ENCODE measurements around the gene ADRA2A. TPM values are rescaled to one million over a fixed set of nuclear protein-coding genes. Genes with fewer than 3 reads are reported as not detected.
A peak's percentile ranks its signal among the peaks of the same experiment; 100 is the strongest.

Gene ADRA2A
- not detected for polyA plus RNA-seq

DNA sequence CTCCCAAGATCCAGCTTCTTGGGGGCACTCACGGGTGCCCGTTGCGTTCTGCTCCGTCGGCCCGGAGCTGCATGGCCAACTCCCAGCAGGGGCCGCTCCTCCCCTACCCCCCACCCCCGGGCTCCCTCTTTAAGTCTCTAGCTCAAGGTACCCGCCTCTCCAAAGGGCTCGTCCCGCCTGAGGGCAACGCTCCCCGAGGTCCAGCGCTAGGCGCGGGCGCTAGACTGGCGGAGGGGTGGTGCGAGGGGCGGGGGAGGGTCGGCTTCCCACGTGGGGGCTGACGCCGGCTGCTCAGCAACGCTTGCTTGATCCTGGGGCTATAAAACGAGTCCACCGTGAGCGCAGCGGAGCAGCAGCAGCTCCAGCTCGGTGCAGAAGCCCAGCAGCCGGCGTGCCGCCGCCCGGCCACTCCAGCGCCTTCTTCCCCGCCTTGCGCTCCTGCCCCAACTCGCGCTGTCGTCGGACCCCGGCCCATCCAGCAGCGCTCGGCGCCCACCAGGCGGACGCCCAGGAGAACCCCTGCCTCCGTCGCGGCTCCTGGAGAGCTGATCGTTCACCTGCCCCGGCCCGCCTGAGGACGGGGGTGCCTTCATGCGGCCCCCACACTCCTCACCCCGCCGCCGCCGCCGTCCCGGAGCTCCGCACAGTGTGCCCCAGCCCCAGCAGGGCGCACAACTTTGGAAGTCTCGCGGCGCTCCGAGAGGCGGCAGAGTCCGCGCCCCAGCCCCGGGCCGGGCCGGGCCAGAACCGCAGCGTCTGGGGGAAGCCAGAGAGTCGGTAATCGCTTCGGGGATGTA, at the start of gene ADRA2A:
Gene ADRA2A (plus strand): TSS at position 348 of the 797 bp plus-strand sequence. CDS start 968 bp downstream, outside the sequence.
- H3K4me1 Mint-ChIP-seq: peaks cover 0 to 4% (median 3%) of the 10 kb centered on the region in 3 donors
- no peak within 1 kb of the TSS for H3K27ac Mint-ChIP-seq
- H3K36me3 Mint-ChIP-seq: peaks cover 2% of the 10 kb centered on the region
- peak within 1 kb of the TSS; percentile 67 to 89 (median 77) for H3K4me3 Mint-ChIP-seq
- peaks cover 49% of the 10 kb centered on the region for H3K27me3 Mint-ChIP-seq
- peaks cover 0 to 1% (median 1%) of the 10 kb centered on the region in 3 donors for H3K9me3 Mint-ChIP-seq

DNA sequence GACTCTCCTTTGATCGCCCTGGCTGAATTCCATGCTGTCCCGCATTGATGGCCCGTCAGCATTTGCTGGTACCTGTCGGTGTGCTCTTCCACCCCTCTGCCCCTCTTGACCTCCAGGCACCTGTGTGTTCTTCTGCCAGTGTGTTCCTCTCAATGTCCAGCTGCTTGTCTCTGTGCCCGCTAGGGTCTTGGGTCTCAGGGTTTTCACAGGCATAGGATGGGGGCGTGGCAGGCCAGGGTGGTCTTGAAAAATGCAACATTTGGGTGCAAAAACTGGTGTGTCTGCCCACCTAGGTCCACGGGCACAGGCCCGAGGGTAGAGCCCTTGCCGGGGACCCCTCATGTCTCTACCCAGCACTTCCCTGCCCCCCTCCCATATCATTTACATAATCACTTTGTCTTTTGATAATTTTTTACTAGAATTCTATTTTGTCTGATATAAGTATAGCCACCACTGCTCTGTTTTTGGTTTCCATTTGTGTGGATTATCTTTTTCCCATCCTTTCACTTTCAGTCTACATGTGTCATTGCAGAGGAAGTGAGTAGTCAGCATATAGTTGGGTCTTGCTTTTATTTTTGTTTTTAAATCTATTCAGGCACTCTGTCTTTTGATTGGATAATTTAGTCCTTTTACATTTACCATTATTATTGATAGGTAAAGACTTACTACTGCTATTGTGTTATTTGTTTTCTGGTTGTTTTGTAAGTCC, 46.6 kb upstream of the ADRA2A start:
- H3K4me1 Mint-ChIP-seq: peaks cover 3 to 6% (median 4%) of the 10 kb centered on the region in 3 donors
- no peak overlapping the region for H3K27ac Mint-ChIP-seq
- H3K4me3 Mint-ChIP-seq: no peak overlapping the region
- H3K36me3 Mint-ChIP-seq: peaks cover 19% of the 10 kb centered on the region
- H3K27me3 Mint-ChIP-seq: no peaks in the 10 kb centered on the region
- peaks cover 8 to 54% (median 13%) of the 10 kb centered on the region in 3 donors for H3K9me3 Mint-ChIP-seq

DNA sequence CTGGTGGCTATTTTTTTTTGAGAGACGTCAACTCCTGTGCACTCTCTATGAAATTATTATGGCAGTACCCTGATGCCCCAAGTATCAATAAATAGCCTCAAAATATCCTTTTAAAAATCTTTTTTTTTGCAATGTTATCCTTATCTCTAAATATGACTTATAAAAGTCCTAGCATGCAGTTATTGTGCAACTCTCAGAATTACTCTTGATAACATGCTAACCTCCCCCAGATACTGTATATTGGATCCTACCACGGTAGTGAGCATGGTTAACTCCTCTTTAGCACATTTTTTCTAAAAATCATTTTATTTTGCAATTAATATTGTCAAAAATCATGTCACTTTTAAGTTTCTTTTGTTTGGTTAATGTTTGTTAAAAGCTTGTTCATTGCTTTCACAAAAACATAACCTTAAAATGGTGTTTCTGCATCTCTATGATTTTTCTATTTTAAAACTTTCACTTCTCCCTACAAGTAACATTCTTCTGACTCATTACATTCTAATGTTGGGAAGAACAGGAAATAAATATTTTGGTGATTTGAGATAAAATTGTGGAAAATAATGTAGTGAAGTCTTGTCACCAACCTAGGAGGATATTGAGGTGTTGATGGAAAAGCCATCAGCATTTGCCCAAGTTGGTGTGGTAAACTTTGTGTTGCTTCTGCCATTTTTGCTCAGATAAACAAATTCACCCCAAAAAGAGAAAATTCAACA, 42.1 kb upstream of the ADRA2A start:
- H3K4me1 Mint-ChIP-seq: peaks cover 3 to 6% (median 3%) of the 10 kb centered on the region in 3 donors
- H3K27ac Mint-ChIP-seq: no peak overlapping the region
- no peak overlapping the region for H3K4me3 Mint-ChIP-seq
- H3K27me3 Mint-ChIP-seq: no peaks in the 10 kb centered on the region
- peaks cover 9 to 44% (median 11%) of the 10 kb centered on the region in 3 donors for H3K9me3 Mint-ChIP-seq
- peaks cover 8% of the 10 kb centered on the region for H3K36me3 Mint-ChIP-seq

DNA sequence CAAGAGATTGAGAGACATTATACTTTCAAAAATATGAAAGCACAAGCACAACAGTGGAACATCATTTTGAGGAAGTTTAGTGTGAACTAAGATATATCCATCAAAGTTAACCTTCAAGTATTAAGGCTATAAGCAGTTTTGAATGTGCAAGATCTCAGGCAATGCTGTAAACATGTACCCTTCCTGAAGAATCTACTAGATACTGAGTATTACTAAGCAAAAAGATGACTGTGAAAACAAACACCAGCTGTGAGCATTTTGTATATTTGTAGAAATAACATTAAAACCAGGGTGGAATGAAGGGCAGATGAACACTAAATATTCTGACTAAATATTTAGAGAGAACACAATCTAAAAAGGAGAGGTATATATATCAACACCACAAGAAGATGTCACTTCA, 41.3 kb upstream of the ADRA2A start:
- H3K36me3 Mint-ChIP-seq: peaks cover 7% of the 10 kb centered on the region
- no peaks in the 10 kb centered on the region for H3K27me3 Mint-ChIP-seq
- H3K27ac Mint-ChIP-seq: no peak overlapping the region
- H3K4me3 Mint-ChIP-seq: peak overlapping the region in 1 of 4 donors; percentile 7
- H3K9me3 Mint-ChIP-seq: peaks cover 10 to 47% (median 14%) of the 10 kb centered on the region in 3 donors
- H3K4me1 Mint-ChIP-seq: peaks cover 0 to 3% (median under 1%) of the 10 kb centered on the region in 3 donors

DNA sequence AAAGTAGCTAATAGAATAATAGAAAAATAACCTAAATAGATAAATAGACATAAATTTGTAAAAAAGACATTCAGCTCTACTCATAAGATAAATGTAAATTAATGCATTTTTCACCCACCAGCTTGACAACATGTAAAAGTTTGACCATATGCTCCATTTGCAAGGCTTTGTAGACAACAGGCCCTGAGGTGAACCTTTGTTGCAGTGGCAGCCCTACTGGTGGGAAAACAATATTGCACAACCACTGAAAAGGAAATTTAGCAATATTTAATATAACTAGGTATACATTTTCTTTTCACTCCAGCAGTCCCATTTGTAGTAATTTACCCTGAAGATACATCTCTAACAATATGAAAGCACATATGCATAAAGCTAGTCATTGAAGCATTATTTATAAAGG, 39.0 kb upstream of the ADRA2A start:
- Mint-ChIP-seq H3K27ac (peak overlapping the region in 1 of 3 donors; percentile 6), H3K9me3 (peaks cover 12 to 44% (median 21%) of the 10 kb centered on the region in 3 donors)

DNA sequence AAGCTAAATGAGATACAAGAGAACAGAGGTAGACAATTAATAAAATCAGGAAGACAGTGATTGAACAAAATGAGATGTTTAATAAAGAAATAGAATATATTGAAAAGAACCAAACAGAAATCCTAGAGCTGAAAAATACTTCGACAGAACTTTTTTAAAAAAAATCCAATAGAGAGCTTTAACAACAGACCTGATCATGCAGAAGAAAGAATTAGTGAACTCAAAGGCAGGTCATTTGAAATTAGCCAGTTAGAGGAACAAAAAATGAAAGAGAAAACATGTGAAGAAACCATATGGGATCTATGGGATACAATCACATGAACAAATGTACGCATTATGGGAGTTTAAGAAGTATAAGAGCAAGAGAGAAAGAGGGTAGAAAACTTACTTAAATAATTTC, 37.3 kb upstream of the ADRA2A start:
- Mint-ChIP-seq H3K27ac (no peak overlapping the region), H3K27me3 (no peaks in the 10 kb centered on the region), H3K4me1 (peaks cover 0 to 1% (median 0%) of the 10 kb centered on the region in 3 donors), H3K36me3 (peaks cover 1% of the 10 kb centered on the region), H3K4me3 (no peak overlapping the region), H3K9me3 (peaks cover 8 to 34% (median 20%) of the 10 kb centered on the region in 3 donors)

More for the DNA sequence above, 39.0 kb upstream of the ADRA2A start:
- Mint-ChIP-seq H3K4me3 (no peak overlapping the region), H3K4me1 (peaks cover 0 to 1% (median 0%) of the 10 kb centered on the region in 3 donors), H3K27me3 (no peaks in the 10 kb centered on the region), H3K36me3 (peaks cover 4% of the 10 kb centered on the region)

DNA sequence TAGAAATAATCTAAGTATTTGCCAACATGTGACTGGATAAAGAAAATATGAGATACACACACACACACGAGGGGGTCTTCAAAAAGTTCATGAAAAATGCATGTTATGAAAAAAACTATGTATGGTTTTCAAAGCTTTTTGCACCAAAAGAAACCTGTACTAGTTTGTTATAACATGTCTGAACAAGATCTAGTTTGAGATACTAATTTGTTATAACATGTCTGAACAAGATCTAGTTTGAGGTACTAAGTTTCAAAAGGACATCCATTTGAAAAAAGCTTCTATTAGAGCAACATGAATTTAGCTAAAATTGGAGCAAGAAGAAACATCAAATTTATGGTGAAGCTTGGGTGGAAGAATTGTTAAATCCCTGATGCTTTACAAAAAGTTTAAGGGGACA, 19.8 kb upstream of the ADRA2A start:
- Mint-ChIP-seq H3K4me3 (no peak overlapping the region), H3K27me3 (peaks cover 22% of the 10 kb centered on the region), H3K36me3 (peaks cover 3% of the 10 kb centered on the region), H3K27ac (no peak overlapping the region), H3K9me3 (peaks cover 4 to 19% (median 19%) of the 10 kb centered on the region in 3 donors), H3K4me1 (peaks cover 0 to 2% (median 0%) of the 10 kb centered on the region in 3 donors)

DNA sequence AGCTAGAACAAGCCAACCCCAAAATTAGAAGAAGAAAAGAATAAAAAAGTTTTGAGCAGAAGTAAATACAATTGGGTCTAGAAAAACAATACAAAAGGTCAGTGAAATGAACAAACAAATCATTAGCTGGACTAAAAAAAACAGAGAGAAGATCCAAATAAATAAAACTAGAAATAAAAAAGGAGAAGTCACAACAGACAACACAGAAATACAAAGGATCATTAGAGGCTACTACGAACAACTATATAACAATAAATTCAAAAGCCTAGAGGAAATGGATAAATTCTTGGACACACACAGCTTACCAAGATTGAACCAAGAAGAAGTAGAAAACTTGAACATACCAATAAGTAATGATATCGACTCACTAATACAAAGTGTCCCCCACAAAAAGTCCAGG, 13.4 kb upstream of the ADRA2A start:
- Mint-ChIP-seq H3K27me3 (peaks cover 41% of the 10 kb centered on the region), H3K27ac (no peak overlapping the region), H3K9me3 (peaks cover 2 to 18% (median 7%) of the 10 kb centered on the region in 3 donors), H3K4me3 (no peak overlapping the region), H3K4me1 (peaks cover 0 to 2% (median 0%) of the 10 kb centered on the region in 3 donors), H3K36me3 (peaks cover 5% of the 10 kb centered on the region)

DNA sequence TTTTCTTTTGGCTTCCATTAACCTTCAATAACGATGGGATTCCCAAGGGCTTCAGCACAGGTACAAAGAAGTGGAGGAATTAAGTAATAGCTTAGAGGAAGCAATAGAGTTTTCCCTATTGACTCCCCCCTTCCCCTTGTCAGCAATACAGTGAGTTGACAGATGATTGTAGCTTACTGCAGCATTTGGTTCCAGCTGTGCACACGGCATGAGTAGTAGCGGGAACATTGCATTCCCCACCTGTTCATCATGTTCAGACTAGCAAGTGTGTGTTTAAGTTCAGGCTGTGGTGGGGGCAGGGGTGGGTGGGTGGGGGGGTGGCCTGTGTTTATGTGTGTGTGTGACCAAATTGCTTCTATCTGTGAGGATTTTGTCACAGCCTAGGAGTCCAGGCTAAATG, 4.6 kb upstream of the ADRA2A start:
- Mint-ChIP-seq H3K27me3 (peaks cover 47% of the 10 kb centered on the region), H3K27ac (no peak overlapping the region), H3K9me3 (peaks cover 0 to 6% (median 4%) of the 10 kb centered on the region in 3 donors), H3K4me3 (no peak overlapping the region), H3K36me3 (no peaks in the 10 kb centered on the region), H3K4me1 (peaks cover 0 to 4% (median 2%) of the 10 kb centered on the region in 3 donors)

DNA sequence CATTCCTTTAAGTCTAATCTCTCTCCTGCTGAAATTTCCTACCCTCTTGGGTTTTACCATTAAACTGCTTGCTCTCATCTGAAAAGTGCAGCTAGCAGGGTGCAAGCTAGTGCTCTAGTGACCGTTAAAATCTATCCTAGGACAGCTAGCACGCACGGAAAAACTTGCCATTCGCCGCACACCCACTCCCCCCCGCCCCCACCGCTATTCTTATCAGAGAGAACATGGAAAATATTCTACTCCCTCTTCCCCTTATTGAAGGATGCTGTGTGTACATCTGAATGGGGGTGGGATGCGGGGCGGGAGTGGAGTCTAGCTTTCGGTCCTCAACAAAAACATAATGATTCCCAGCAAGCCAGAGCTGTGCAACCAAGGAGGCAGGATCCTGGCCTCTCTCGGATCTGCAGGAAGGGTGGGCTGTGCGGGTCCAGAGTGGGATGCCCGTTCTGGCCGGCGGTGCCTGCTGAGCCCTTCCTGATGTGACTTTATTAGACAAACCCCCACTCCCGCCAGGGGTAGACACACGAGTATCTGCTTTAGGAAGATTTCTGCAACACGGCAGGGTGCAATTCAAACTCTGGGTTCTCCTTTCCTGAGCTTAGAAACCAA, 1.1 kb upstream of the ADRA2A start:
- Mint-ChIP-seq H3K4me3 (peak overlapping the region; percentile 9 to 89 (median 75)), H3K9me3 (peaks cover 0 to 1% (median 1%) of the 10 kb centered on the region in 3 donors), H3K27ac (no peak overlapping the region), H3K27me3 (peaks cover 53% of the 10 kb centered on the region), H3K4me1 (peaks cover 0 to 4% (median 3%) of the 10 kb centered on the region in 3 donors), H3K36me3 (peaks cover 2% of the 10 kb centered on the region)

DNA sequence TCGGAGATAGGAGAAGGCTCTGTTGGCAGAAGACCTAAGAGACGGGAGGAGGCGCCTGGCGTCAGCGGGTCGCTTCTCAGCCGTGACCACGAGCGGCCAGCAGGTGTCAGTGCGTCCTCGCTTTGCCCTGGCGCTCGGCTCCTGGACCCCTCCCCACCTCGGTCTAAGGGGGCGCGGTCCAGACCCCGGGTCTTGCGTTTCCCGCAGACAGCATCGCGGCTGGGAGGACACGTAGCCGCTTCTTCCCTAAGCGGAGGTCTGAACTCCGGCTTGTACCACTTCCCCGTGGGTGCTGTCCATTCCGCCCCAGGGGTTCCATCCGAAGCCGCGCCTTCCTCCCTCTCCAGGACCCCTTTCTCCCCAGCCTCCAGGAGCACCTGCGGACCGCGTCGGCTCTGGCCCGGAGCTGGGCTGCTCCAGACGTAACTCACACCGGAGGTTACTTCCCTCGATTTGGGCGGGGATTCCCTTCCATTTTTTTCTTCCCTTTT, 593 bp upstream of the ADRA2A start:
- Mint-ChIP-seq H3K27me3 (peaks cover 53% of the 10 kb centered on the region), H3K9me3 (peaks cover 0 to 1% (median 1%) of the 10 kb centered on the region in 3 donors)

DNA sequence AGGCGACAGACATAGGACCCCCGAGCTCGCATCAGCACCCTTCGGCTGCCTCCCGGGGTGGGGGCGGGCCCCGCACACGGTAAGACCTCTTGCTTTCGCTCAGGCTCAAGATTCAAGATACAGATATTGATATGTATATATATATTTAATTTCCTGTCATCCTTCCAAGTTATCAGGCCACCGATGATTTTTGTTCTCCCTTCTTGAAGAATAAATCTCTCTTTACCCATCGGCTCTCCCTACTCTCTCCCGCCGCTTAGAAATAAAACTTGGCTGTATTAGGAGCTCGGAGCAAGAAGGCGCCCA, 603 bp downstream of the ADRA2A start:
- Mint-ChIP-seq H3K4me3 (peak overlapping the region; percentile 49 to 83 (median 62)), H3K27me3 (peaks cover 49% of the 10 kb centered on the region), H3K27ac (no peak overlapping the region), H3K9me3 (peaks cover 0 to 1% (median 1%) of the 10 kb centered on the region in 3 donors), H3K4me1 (peaks cover 0 to 4% (median 3%) of the 10 kb centered on the region in 3 donors), H3K36me3 (peaks cover 2% of the 10 kb centered on the region)

More for the DNA sequence above, 593 bp upstream of the ADRA2A start:
- no peak overlapping the region for H3K27ac Mint-ChIP-seq
- H3K36me3 Mint-ChIP-seq: peaks cover 2% of the 10 kb centered on the region
- H3K4me3 Mint-ChIP-seq: peak overlapping the region in 3 of 4 donors; percentile 71 to 89 (median 79)
- peaks cover 0 to 4% (median 3%) of the 10 kb centered on the region in 3 donors for H3K4me1 Mint-ChIP-seq

DNA sequence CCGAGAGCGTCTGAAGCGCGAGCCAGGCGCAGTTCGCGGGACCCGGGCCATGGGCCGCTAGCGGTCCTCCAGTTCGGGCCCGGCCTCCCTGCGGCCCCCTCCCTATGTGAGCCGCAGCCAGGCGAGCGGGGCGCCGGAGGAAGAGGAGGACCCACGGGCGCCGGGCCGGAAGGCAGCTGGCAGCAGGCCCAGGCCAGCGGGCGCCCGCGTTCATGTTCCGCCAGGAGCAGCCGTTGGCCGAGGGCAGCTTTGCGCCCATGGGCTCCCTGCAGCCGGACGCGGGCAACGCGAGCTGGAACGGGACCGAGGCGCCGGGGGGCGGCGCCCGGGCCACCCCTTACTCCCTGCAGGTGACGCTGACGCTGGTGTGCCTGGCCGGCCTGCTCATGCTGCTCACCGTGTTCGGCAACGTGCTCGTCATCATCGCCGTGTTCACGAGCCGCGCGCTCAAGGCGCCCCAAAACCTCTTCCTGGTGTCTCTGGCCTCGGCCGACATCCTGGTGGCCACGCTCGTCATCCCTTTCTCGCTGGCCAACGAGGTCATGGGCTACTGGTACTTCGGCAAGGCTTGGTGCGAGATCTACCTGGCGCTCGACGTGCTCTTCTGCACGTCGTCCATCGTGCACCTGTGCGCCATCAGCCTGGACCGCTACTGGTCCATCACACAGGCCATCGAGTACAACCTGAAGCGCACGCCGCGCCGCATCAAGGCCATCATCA, 1.1 kb downstream of the ADRA2A start:
- no peak overlapping the region for H3K27ac Mint-ChIP-seq
- H3K9me3 Mint-ChIP-seq: peaks cover 0 to 1% (median 1%) of the 10 kb centered on the region in 3 donors
- H3K27me3 Mint-ChIP-seq: peaks cover 52% of the 10 kb centered on the region
- peaks cover 2% of the 10 kb centered on the region for H3K36me3 Mint-ChIP-seq
- peaks cover 0 to 4% (median 3%) of the 10 kb centered on the region in 3 donors for H3K4me1 Mint-ChIP-seq
- H3K4me3 Mint-ChIP-seq: peak overlapping the region; percentile 57 to 85 (median 75)

All from IgD-negative memory B cell (primary cell).